Activated B cell treated with CpG ODN at 0.5 μM for 24 hours (primary cell): ENCODE data around the gene DNAH8. TPM values are rescaled to one million over a fixed set of nuclear protein-coding genes. Genes with fewer than 3 reads are reported as not detected.

Experiments used
- ATAC-seq: fragments of 200-7000 bp; cut with Tn5 transposase; one replicate; pipeline ENCODE4 v1.10.0; 2021; ENCODE audit warnings: low read depth, mild to moderate bottlenecking, moderate library complexity
- CTCF ChIA-PET: fragments of 350-600 bp; sonication (Branson Sonifier 250); formaldehyde crosslinking; loops from one replicate; lab custom pipeline; 2021; ENCODE audit warnings: antibody characterized with exemption; lab: Charles Lee
- POLR2A ChIA-PET: fragments of 350-600 bp; sonication (Branson Sonifier 250); formaldehyde crosslinking; loops from one replicate; lab custom pipeline; 2021; ENCODE audit warnings: antibody characterized with exemption; lab: Charles Lee
- DNase-seq: peaks from one replicate; pipeline ENCODE4 v3.0.0; 2022
- H3K27ac Mint-ChIP-seq: one replicate; pipeline ENCODE4 v1.8.0; 2020; ENCODE audit warnings: mixed read lengths
- H3K27me3 Mint-ChIP-seq: one replicate; pipeline ENCODE4 v1.8.0; 2021; ENCODE audit warnings: mixed read lengths
- H3K36me3 Mint-ChIP-seq: one replicate; pipeline ENCODE4 v1.8.0; 2021; ENCODE audit warnings: low read depth, mixed read lengths
- H3K4me1 Mint-ChIP-seq: one replicate; pipeline ENCODE4 v1.8.0; 2021; ENCODE audit warnings: mixed read lengths
- H3K4me3 Mint-ChIP-seq: one replicate; pipeline ENCODE4 v1.8.0; 2020; ENCODE audit warnings: mild to moderate bottlenecking, mixed read lengths
- H3K9me3 Mint-ChIP-seq: one replicate; pipeline ENCODE4 v1.8.0; 2020; ENCODE audit warnings: mixed read lengths
- intact Hi-C: fragments of 100-400 bp; cut with micrococcal nuclease; formaldehyde crosslinking; loops from one replicate; pipeline ENCODE4 v1.15.1; 2024
- total RNA-seq: library from RNA; stranded (reverse); gene quantifications from 2 replicates; pipeline ENCODE4 v1.2.3, GENCODE V29; 2022
- TF ChIP-seq, protein P1 (sequence below): fragments of 200-600 bp; IDR thresholded peaks from one replicate; pipeline ENCODE4 v1.8.0; 2022; ENCODE audit warnings: antibody characterized with exemption, mild to moderate bottlenecking

The DNAH8 gene
- total RNA-seq, 1 donor from 2014 or later, result 2.0 TPM

GRCh38 chr6:38924791-38925509, 209.8 kb downstream of the DNAH8 start:
- Mint-ChIP-seq H3K4me3 (no peak overlapping the region), H3K9me3 (no peaks in the 10 kb centered on the region), H3K36me3 (no peaks in the 10 kb centered on the region), H3K27ac (no peak overlapping the region), H3K4me1 (no peaks in the 10 kb centered on the region), H3K27me3 (peaks cover 2% of the 10 kb centered on the region)
- TF ChIP-seq, protein P1, sequence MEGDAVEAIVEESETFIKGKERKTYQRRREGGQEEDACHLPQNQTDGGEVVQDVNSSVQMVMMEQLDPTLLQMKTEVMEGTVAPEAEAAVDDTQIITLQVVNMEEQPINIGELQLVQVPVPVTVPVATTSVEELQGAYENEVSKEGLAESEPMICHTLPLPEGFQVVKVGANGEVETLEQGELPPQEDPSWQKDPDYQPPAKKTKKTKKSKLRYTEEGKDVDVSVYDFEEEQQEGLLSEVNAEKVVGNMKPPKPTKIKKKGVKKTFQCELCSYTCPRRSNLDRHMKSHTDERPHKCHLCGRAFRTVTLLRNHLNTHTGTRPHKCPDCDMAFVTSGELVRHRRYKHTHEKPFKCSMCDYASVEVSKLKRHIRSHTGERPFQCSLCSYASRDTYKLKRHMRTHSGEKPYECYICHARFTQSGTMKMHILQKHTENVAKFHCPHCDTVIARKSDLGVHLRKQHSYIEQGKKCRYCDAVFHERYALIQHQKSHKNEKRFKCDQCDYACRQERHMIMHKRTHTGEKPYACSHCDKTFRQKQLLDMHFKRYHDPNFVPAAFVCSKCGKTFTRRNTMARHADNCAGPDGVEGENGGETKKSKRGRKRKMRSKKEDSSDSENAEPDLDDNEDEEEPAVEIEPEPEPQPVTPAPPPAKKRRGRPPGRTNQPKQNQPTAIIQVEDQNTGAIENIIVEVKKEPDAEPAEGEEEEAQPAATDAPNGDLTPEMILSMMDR, result no peak
- ATAC-seq (no peak), DNase-seq (no peak)
- intact Hi-C loops, result no loop called here
- ChIA-PET POLR2A (no interaction called here), CTCF (no interaction called here)

- Mint-ChIP-seq H3K36me3 (no peaks in the 10 kb centered on the region), H3K27me3 (peaks cover 2% of the 10 kb centered on the region), H3K27ac (no peak overlapping the region), H3K9me3 (no peaks in the 10 kb centered on the region), H3K4me3 (no peak overlapping the region), H3K4me1 (no peaks in the 10 kb centered on the region)
- POLR2A ChIA-PET, result no interaction called here
- TF ChIP-seq, protein P1, result no peak
- no peak for ATAC-seq
- intact Hi-C loops, result no loop called here
- CTCF ChIA-PET, result no interaction called here
- DNase-seq, result no peak
Measured at GRCh38 chr6:38929560-38929959, 214.4 kb downstream of the DNAH8 start.

GRCh38 chr6:38933426-38933825, 218.3 kb downstream of the DNAH8 start:
- H3K4me1 Mint-ChIP-seq, result no peaks in the 10 kb centered on the region
- DNase-seq (no peak), ATAC-seq (no peak)
- TF ChIP-seq, protein P1, result no peak
- no peaks in the 10 kb centered on the region for H3K36me3 Mint-ChIP-seq
- no peak overlapping the region for H3K4me3 Mint-ChIP-seq
- H3K9me3 Mint-ChIP-seq, result no peaks in the 10 kb centered on the region
- H3K27ac Mint-ChIP-seq, result no peak overlapping the region
- peaks cover 2% of the 10 kb centered on the region for H3K27me3 Mint-ChIP-seq
- intact Hi-C loops, result no loop called here
- POLR2A ChIA-PET, result no interaction called here
- CTCF ChIA-PET, result no interaction called here

DNA sequence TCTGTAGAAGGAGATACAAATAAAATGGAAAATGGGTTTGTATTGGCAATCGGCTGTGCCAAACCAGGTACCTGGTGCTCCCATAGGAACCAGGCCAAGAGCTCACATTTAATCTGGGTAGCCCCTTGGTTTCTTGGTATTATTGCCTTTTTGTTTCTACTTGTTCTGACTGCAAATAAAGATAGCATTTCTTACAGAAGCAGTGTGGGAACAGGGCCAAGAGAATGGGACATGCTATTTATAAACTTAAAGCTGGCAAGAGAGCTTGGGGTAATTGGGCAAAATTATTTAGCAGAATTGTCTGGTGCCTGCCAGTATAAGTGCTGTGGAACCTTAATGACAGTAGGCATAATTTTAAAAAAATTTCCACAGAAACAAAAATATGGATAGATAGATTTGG, 219.9 kb downstream of the DNAH8 start:
- intact Hi-C loops, result no loop called here
- ATAC-seq, result no peak
- Mint-ChIP-seq H3K4me1 (no peaks in the 10 kb centered on the region), H3K36me3 (no peaks in the 10 kb centered on the region), H3K27ac (no peak overlapping the region), H3K9me3 (no peaks in the 10 kb centered on the region), H3K4me3 (no peak overlapping the region), H3K27me3 (no peaks in the 10 kb centered on the region)
- TF ChIP-seq, protein P1, result no peak
- no peak for DNase-seq
- POLR2A ChIA-PET, result no interaction called here
- CTCF ChIA-PET, result no interaction called here

GRCh38 chr6:38937839-38938613, 222.9 kb downstream of the DNAH8 start:
- intact Hi-C loops, result no loop called here
- ATAC-seq (no peak), DNase-seq (no peak)
- ChIA-PET POLR2A (no interaction called here), CTCF (no interaction called here)
- H3K27ac Mint-ChIP-seq, result no peak overlapping the region
- no peaks in the 10 kb centered on the region for H3K4me1 Mint-ChIP-seq
- H3K27me3 Mint-ChIP-seq, result peaks cover 1% of the 10 kb centered on the region
- TF ChIP-seq, protein P1, result no peak
- H3K36me3 Mint-ChIP-seq, result no peaks in the 10 kb centered on the region
- H3K4me3 Mint-ChIP-seq, result no peak overlapping the region
- H3K9me3 Mint-ChIP-seq, result no peaks in the 10 kb centered on the region
